Keratinocyte (primary cell): ENCODE data around the gene SSH2. TPM values are rescaled to one million over a fixed set of nuclear protein-coding genes. Genes with fewer than 3 reads are reported as not detected.

Experiments
- DNase-seq: peaks from one replicate; pipeline ENCODE4 v3.0.0-alpha.2; 2011; ENCODE audit warnings: low read depth, missing footprints, low spot score
- FAIRE-seq: peaks from 2 replicates; lab custom pipeline; 2011; peaks lifted over from hg19 to GRCh38; lab: Jason Lieb, UNC
- H2AFZ ChIP-seq: 2 replicates; pipeline ENCODE4 v1.6.0; 2012; ENCODE audit warnings: low read length, control low read depth, inconsistent platforms; ENCODE audit not compliant: control insufficient read depth
- H3K27ac ChIP-seq: 2 replicates; pipeline ENCODE4 v1.5.1; 2011; ENCODE audit warnings: low read length; ENCODE audit not compliant: control insufficient read depth, insufficient read depth
- H3K27me3 ChIP-seq: 3 replicates; pipeline ENCODE4 v1.6.0; 2011; ENCODE audit warnings: low read length; ENCODE audit not compliant: control insufficient read depth, insufficient read depth; ENCODE audit errors: extremely low read depth
- H3K36me3 ChIP-seq, 2 experiments: 2 replicates in 1 of 2; 3 replicates in 1 of 2; pipeline ENCODE4 v1.5.1; 2011; ENCODE audit warnings: low read length in 2 of 2, mild to moderate bottlenecking in 1 of 2; ENCODE audit not compliant: control insufficient read depth in 2 of 2, insufficient read depth in 2 of 2; ENCODE audit errors: extremely low read depth in 1 of 2
- H3K4me1 ChIP-seq: 3 replicates; pipeline ENCODE4 v1.5.1; 2011; ENCODE audit warnings: low read length; ENCODE audit not compliant: control insufficient read depth, insufficient read depth; ENCODE audit errors: extremely low read depth
- H3K4me2 ChIP-seq: 3 replicates; pipeline ENCODE4 v1.6.0; 2011; ENCODE audit warnings: low read depth, low read length; ENCODE audit not compliant: control insufficient read depth, insufficient read depth; ENCODE audit errors: extremely low read depth
- H3K4me3 ChIP-seq, 3 experiments: fragments of 200-600 bp in 1 of 3; sonication (generic) in 1 of 3; 2 replicates in 2 of 3; 3 replicates in 1 of 3; pipeline ENCODE4 v1.5.1; 2011 to 2016; ENCODE audit warnings: low read length in 3 of 3, mild to moderate bottlenecking in 3 of 3, control low read depth in 2 of 3, inconsistent platforms in 1 of 3, low read depth in 1 of 3, mixed read lengths in 1 of 3, mixed run types in 1 of 3, moderate library complexity in 1 of 3; ENCODE audit not compliant: control insufficient read depth in 2 of 3, insufficient read depth in 2 of 3; ENCODE audit errors: extremely low read depth in 1 of 3
- H3K79me2 ChIP-seq: 2 replicates; pipeline ENCODE4 v1.6.0; 2012; ENCODE audit warnings: low read length; ENCODE audit not compliant: control insufficient read depth, insufficient read depth
- H3K9ac ChIP-seq: 3 replicates; pipeline ENCODE4 v1.6.0; 2011; ENCODE audit warnings: low read length; ENCODE audit not compliant: control insufficient read depth, insufficient read depth; ENCODE audit errors: extremely low read depth
- H3K9me1 ChIP-seq: 3 replicates; pipeline ENCODE4 v1.6.0; 2011; ENCODE audit warnings: low read length; ENCODE audit not compliant: control insufficient read depth, insufficient read depth; ENCODE audit errors: extremely low read depth
- H3K9me3 ChIP-seq: 2 replicates; pipeline ENCODE4 v1.5.1; 2012; ENCODE audit warnings: low read depth, low read length; ENCODE audit not compliant: control insufficient read depth
- H4K20me1 ChIP-seq: 3 replicates; pipeline ENCODE4 v1.6.0; 2011; ENCODE audit warnings: low read length; ENCODE audit not compliant: control insufficient read depth, insufficient read depth; ENCODE audit errors: extremely low read depth
- CTCF ChIP-seq, 3 experiments: IDR thresholded peaks in 1 of 3; conservative IDR thresholded peaks in 1 of 3; optimal IDR thresholded peaks in 1 of 3; 2 replicates in 2 of 3; 3 replicates in 1 of 3; pipeline versions ENCODE3 to v1.5.1; 2011; ENCODE audit warnings: low read length in 3 of 3, mild to moderate bottlenecking in 3 of 3, moderate library complexity in 2 of 3, control low read depth in 1 of 3, inconsistent platforms in 1 of 3; ENCODE audit not compliant: insufficient read depth in 2 of 3; ENCODE audit errors: extremely low read depth in 1 of 3
- EZH2 ChIP-seq: IDR thresholded peaks from one replicate; pipeline ENCODE4 v1.6.1; 2012; ENCODE audit warnings: inconsistent platforms, mild to moderate bottlenecking, low read length, moderate library complexity
- dilution Hi-C: fragments of 300-500 bp; cut with MboI; formaldehyde crosslinking; loops from one replicate; pipeline ENCODE4 v1.7.0; 2020; ENCODE audit warnings: low sequenced_read_pairs; ENCODE audit not compliant: extremely low pct_ligation_motif_present
- polyA plus RNA-seq, 5 experiments: library from polyadenylated mRNA; depleted of rRNA in 3 of 5; stranded (reverse) in 3 of 5; stranded (forward) in 1 of 5; unstranded in 1 of 5; fragments of >200 nt; gene quantifications; 1 replicate in 1 of 5; 2 replicates in 3 of 5; 3 replicates in 1 of 5; pipeline versions ENCODE4 v1.2.1 to v1.2.3, GENCODE V29; 2011 to 2012; ENCODE audit warnings: missing spikeins in 2 of 5, low read depth in 1 of 5, low replicate concordance in 1 of 5

Gene SSH2
- polyA plus RNA-seq, 1 donor (not counting 4 experiments of a cell fraction or from before 2014, with no cell fraction given) = 13.9 TPM

- DNase-seq (no peak), FAIRE-seq (no peak)
- TF ChIP-seq EZH2 = no peak
- no peak for TF ChIP-seq CTCF (optimal IDR thresholded peaks at IDR 0.05 in 1 of 3, IDR thresholded peaks at IDR 0.05 in 1 of 3, conservative IDR thresholded peaks at IDR 0.05 in 1 of 3; ENCODE audit: extremely low read depth in 1 of 3, insufficient read depth in 2 of 3, low read length in 3 of 3)
- H3K9ac ChIP-seq = no peak overlapping the region
- H3K79me2 ChIP-seq = no peaks in the 10 kb centered on the region
- H3K4me1 ChIP-seq = no peaks in the 10 kb centered on the region
- H2AFZ ChIP-seq = no peak overlapping the region
- H3K9me3 ChIP-seq = no peaks in the 10 kb centered on the region
- H3K4me2 ChIP-seq = no peak overlapping the region
- no peaks in the 10 kb centered on the region for H4K20me1 ChIP-seq
- H3K36me3 ChIP-seq = peaks cover 0 to 2% of the 10 kb centered on the region in 2 experiments
- no peaks in the 10 kb centered on the region for H3K9me1 ChIP-seq
- no peak overlapping the region for H3K4me3 ChIP-seq
- no peaks in the 10 kb centered on the region for H3K27me3 ChIP-seq
- H3K27ac ChIP-seq = no peak overlapping the region
- dilution Hi-C loops = no loop called here
These were observed 163.2 kb downstream of the SSH2 start for GRCh38 chr17:29766796-29767327.

GRCh38 chr17:29764748-29765147 is 165.3 kb downstream of the SSH2 start:
- Histone ChIP-seq H3K9me1 (no peaks in the 10 kb centered on the region), H4K20me1 (no peaks in the 10 kb centered on the region), H3K4me1 (peaks cover 8% of the 10 kb centered on the region), H3K9me3 (no peaks in the 10 kb centered on the region), H3K36me3 (no peaks in the 10 kb centered on the region), H2AFZ (no peak overlapping the region), H3K79me2 (peaks cover 3% of the 10 kb centered on the region), H3K27me3 (no peaks in the 10 kb centered on the region), H3K27ac (no peak overlapping the region), H3K4me3 (no peak overlapping the region), H3K9ac (no peak overlapping the region), H3K4me2 (no peak overlapping the region)
- dilution Hi-C loops = no loop called here
- no peak for TF ChIP-seq EZH2
- TF ChIP-seq CTCF (optimal IDR thresholded peaks at IDR 0.05 in 1 of 3, IDR thresholded peaks at IDR 0.05 in 1 of 3, conservative IDR thresholded peaks at IDR 0.05 in 1 of 3; ENCODE audit: extremely low read depth in 1 of 3, insufficient read depth in 2 of 3, low read length in 3 of 3) = no peak
- FAIRE-seq (no peak), DNase-seq (no peak)
